ENCODE data around the gene EMP2. TPM values are rescaled to one million over a fixed set of nuclear protein-coding genes. Genes with fewer than 3 reads are reported as not detected.

EMP2 gene
- total RNA-seq, 1 experiment from 2014 or later, result 14.4 TPM

- Histone ChIP-seq H4K20me1 (ENCODE audit: control insufficient read depth, insufficient read depth, insufficient read length) (no peaks in the 10 kb centered on the region), H3K4ac (ENCODE audit: low read depth, low read length) (no peak overlapping the region), H4K5ac (ENCODE audit: insufficient read length, low read depth, low read length) (no peak overlapping the region), H2BK5ac (ENCODE audit: insufficient read length, low read length) (no peak overlapping the region), H3K79me1 (ENCODE audit: insufficient read depth, low read depth, low read length, poor library complexity, severe bottlenecking) (no peaks in the 10 kb centered on the region), H3K4me1 (ENCODE audit: insufficient read depth, low read length) (no peaks in the 10 kb centered on the region), H3K9me3 (ENCODE audit: control insufficient read depth, low read depth, low read length) (no peaks in the 10 kb centered on the region), H3T11ph (ENCODE audit: low read length) (no peak overlapping the region), H3K18ac (ENCODE audit: insufficient read length, low read depth, low read length) (no peak overlapping the region), H3K23me2 (ENCODE audit: insufficient read length, low read depth, low read length, poor library complexity, severe bottlenecking) (no peaks in the 10 kb centered on the region), H3K14ac (ENCODE audit: insufficient read depth, low read length) (no peak overlapping the region), H4K91ac (ENCODE audit: insufficient read length, low read depth, low read length) (no peak overlapping the region), H3K23ac (ENCODE audit: insufficient read length, low read depth, low read length) (no peak overlapping the region), H2BK120ac (ENCODE audit: low read depth, low read length, poor library complexity, severe bottlenecking) (no peak overlapping the region), H2AK5ac (ENCODE audit: insufficient read length, low read length) (no peak overlapping the region), H2BK20ac (ENCODE audit: low read depth, low read length, poor library complexity, severe bottlenecking) (no peak overlapping the region), H3K9ac (ENCODE audit: extremely low read depth, insufficient read length, low read length) (no peak overlapping the region), H2AFZ (ENCODE audit: low read length) (no peak overlapping the region), H3K79me2 (ENCODE audit: insufficient read depth, low read length) (no peaks in the 10 kb centered on the region), H2BK15ac (ENCODE audit: low read depth, low read length) (no peak overlapping the region), H3K27ac (ENCODE audit: insufficient read length, low read depth, low read length) (no peak overlapping the region), H3K56ac (ENCODE audit: insufficient read length, low read depth, low read length) (no peak overlapping the region), H4K8ac (replicated peaks; ENCODE audit: insufficient read length, low read depth, low read length) (no peak overlapping the region), H3K27me3 (ENCODE audit: insufficient read depth, low read length) (no peaks in the 10 kb centered on the region), H2BK12ac (ENCODE audit: insufficient read length, low read depth, low read length) (no peak overlapping the region), H3K4me2 (ENCODE audit: insufficient read depth, insufficient read length, low read length) (no peak overlapping the region)
- H3K4me3 Mint-ChIP-seq, result no peak overlapping the region
- H3K4me1 Mint-ChIP-seq, result no peaks in the 10 kb centered on the region
- DNase-seq, result no peak
- WGBS (ENCODE audit: extremely low coverage, insufficient read length, low lambda C conversion rate), result no CpG with 5 or more reads among the region's 8 CpGs
- H3K36me3 Mint-ChIP-seq (ENCODE audit: insufficient read depth in 1 of 3, low read depth in 3 of 3), result peaks cover 3 to 17% (median 15%) of the 10 kb centered on the region in 3 experiments; a peak in 6 of 7 replicates
- no peak overlapping the region for H3K27ac Mint-ChIP-seq
- no peak for TF ChIP-seq CTCF (conservative IDR thresholded peaks at IDR 0.05)
- H3K27me3 Mint-ChIP-seq (ENCODE audit: low read depth), result no peaks in the 10 kb centered on the region
- no peaks in the 10 kb centered on the region for H3K9me3 Mint-ChIP-seq
These were observed 41.2 kb downstream of the EMP2 start for GRCh38 chr16:10539236-10539635.

Data from H9 (cell line).